Stimulated activated CD4-positive, alpha-beta T cell treated with anti-CD3 and anti-CD28 coated beads, Interleukin-1b, Interleukin-23, amount 100 ng/mL, for 48 hours (primary cell): ENCODE results near the gene DCUN1D4.
"Not testable (repeated sequence)": the region's sequence is repeated elsewhere in the genome, so short reads cannot be mapped to it uniquely, and the experiment has no call there.

Source experiments
- DNase-seq: peaks from one replicate; pipeline ENCODE4 v3.0.0-alpha.2; 2020

Gene DCUN1D4

GRCh38 chr4:51895816-51896408 lies 53.0 kb downstream of the DCUN1D4 start:
- DNase-seq: peak; percentile 45

GRCh38 chr4:51901363-51901762 lies 58.4 kb downstream of the DCUN1D4 start:
- no peak for DNase-seq

GRCh38 chr4:51906167-51906958 lies 63.4 kb downstream of the DCUN1D4 start:
- DNase-seq: peak; percentile 4

GRCh38 chr4:51907006-51907669 lies 64.2 kb downstream of the DCUN1D4 start:
- no peak for DNase-seq

- no peak for DNase-seq
Measured at GRCh38 chr4:51909236-51909703, 66.3 kb downstream of the DCUN1D4 start.

GRCh38 chr4:51918251-51918650 lies 75.3 kb downstream of the DCUN1D4 start:
- DNase-seq: no peak

GRCh38 chr4:51923343-51923742 lies 80.4 kb downstream of the DCUN1D4 start:
- DNase-seq: no peak

GRCh38 chr4:51925307-51925706 lies 82.4 kb downstream of the DCUN1D4 start:
- no peak for DNase-seq

- DNase-seq: no peak
Measured at GRCh38 chr4:51930557-51930956, 87.6 kb downstream of the DCUN1D4 start.

- DNase-seq: no peak
Measured at GRCh38 chr4:51931461-51931860, 88.5 kb downstream of the DCUN1D4 start.

GRCh38 chr4:51932261-51932660 lies 89.3 kb downstream of the DCUN1D4 start:
- DNase-seq: no peak

GRCh38 chr4:51932684-51933083 lies 89.7 kb downstream of the DCUN1D4 start:
- no peak for DNase-seq

GRCh38 chr4:51940460-51940859 lies 97.5 kb downstream of the DCUN1D4 start:
- DNase-seq: not testable (repeated sequence)

- DNase-seq: no peak
Measured at GRCh38 chr4:51942108-51942832, 99.3 kb downstream of the DCUN1D4 start.

GRCh38 chr4:51942833-51943215 lies 99.9 kb downstream of the DCUN1D4 start:
- DNase-seq: no peak

- DNase-seq: no peak
Measured at GRCh38 chr4:51943221-51943620, 100.3 kb downstream of the DCUN1D4 start.

- DNase-seq: no peak
Measured at GRCh38 chr4:51958199-51958968, 115.4 kb downstream of the DCUN1D4 start.

GRCh38 chr4:51960486-51960885 lies 117.5 kb downstream of the DCUN1D4 start:
- no peak for DNase-seq

GRCh38 chr4:51963841-51964517 lies 121.0 kb downstream of the DCUN1D4 start:
- no peak for DNase-seq

- no peak for DNase-seq
Measured at GRCh38 chr4:51965862-51966261, 122.9 kb downstream of the DCUN1D4 start.
